ENCODE results near the gene ZBTB6. TPM values are rescaled to one million over a fixed set of nuclear protein-coding genes. Genes with fewer than 3 reads are reported as not detected.

The ZBTB6 gene
- total RNA-seq, 4 donors from 2014 or later = 4.0 to 11.3 (median 7.1) TPM

DNA sequence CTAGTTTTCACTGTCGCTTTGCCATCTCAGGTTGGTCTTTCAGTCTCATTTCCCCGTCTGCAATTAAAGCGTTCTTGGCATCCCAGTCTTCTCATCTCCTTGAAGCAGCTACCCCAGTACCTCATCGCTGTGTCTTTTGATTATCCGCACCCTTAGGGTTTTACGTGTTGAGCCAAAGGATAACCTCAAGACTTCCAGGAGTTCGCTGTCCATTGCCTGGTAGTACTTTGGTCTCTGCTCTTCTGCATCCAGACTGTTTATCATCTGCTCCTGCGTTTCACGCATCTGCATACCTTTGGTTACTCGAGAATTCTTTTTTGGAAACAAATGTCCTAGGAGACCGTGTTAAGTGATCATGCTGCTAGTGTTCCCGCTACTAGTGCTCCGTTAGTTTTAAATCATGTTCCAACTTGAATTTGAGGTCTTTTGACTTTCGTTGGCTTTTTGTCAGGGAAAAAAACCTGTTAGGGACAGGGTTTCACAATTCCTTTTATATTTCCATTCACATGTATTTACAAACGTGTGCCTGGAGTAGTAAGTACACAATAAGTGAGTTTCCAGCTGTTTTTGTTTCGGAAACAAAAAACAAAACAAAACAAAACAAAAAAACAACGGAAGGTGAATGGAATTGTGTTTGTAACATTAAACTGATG lies 28.6 kb upstream of the ZBTB6 start:
- H3K4me3 ChIP-seq = peak overlapping the region; percentile 68 to 95 (median 82)
- peaks cover 12 to 64% (median 33%) of the 10 kb centered on the region in 3 donors for H3K4me1 ChIP-seq
- no peaks in the 10 kb centered on the region for H3K9me3 ChIP-seq
- H3K36me3 ChIP-seq = peaks cover 0 to 22% (median 3%) of the 10 kb centered on the region in 3 donors
- 3 to 8% methylated on average over 17 of the region's 17 CpGs for WGBS, 2 donors
- H3K27me3 ChIP-seq = no peaks in the 10 kb centered on the region
- no peak for TF ChIP-seq POLR2A (IDR thresholded peaks at IDR 0.05)
- TF ChIP-seq, protein P1, sequence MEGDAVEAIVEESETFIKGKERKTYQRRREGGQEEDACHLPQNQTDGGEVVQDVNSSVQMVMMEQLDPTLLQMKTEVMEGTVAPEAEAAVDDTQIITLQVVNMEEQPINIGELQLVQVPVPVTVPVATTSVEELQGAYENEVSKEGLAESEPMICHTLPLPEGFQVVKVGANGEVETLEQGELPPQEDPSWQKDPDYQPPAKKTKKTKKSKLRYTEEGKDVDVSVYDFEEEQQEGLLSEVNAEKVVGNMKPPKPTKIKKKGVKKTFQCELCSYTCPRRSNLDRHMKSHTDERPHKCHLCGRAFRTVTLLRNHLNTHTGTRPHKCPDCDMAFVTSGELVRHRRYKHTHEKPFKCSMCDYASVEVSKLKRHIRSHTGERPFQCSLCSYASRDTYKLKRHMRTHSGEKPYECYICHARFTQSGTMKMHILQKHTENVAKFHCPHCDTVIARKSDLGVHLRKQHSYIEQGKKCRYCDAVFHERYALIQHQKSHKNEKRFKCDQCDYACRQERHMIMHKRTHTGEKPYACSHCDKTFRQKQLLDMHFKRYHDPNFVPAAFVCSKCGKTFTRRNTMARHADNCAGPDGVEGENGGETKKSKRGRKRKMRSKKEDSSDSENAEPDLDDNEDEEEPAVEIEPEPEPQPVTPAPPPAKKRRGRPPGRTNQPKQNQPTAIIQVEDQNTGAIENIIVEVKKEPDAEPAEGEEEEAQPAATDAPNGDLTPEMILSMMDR (IDR thresholded peaks at IDR 0.05) = no peak
- H3K27ac ChIP-seq = peak overlapping the region; percentile 93 to 99 (median 97)
- no peak for DNase-seq
- intact Hi-C loops (cut with DNase I) = no loop called here

GRCh38 chr9:122940749-122941581 lies 27.8 kb upstream of the ZBTB6 start, which contains the start of gene RABGAP1:
RABGAP1 (plus strand) TSS chr9:122941020; CDS start chr9:122957060, 16,040 bp downstream.
- Histone ChIP-seq H3K4me1 (peaks cover 12 to 56% (median 33%) of the 10 kb centered on the region in 3 donors), H3K9me3 (no peaks in the 10 kb centered on the region)
- 0 to 2% methylated on average over 10 to 19 of the region's 54 CpGs for WGBS, 2 donors

DNA sequence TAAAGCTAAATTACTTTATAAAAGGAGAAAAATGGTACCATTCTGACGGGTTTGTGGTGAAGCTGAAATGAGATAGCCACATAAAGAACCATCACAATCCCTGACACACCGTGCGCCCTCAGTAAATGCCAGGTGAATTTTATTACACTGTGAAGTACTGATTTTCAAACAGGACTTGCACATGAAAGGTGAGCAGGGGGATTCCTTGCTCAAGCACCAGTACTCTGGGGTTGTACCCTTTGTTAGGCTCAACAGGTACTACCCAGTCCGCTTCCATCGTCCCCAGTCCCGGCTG lies 27.3 kb upstream of the ZBTB6 start:
- no peaks in the 10 kb centered on the region for H3K9me3 ChIP-seq
- peak overlapping the region in 3 of 4 donors; percentile 80 to 95 (median 84) for H3K4me3 ChIP-seq
- H3K36me3 ChIP-seq = peaks cover 0 to 29% (median 3%) of the 10 kb centered on the region in 3 donors
- peaks cover 12 to 52% (median 30%) of the 10 kb centered on the region in 3 donors for H3K4me1 ChIP-seq
- intact Hi-C loops (cut with DNase I) = no loop called here
- WGBS, 2 donors = 32 to 63% methylated on average over 3 to 6 of the region's 6 CpGs
- H3K27me3 ChIP-seq = no peaks in the 10 kb centered on the region
- DNase-seq = no peak
- TF ChIP-seq POLR2A (IDR thresholded peaks at IDR 0.05) = no peak
- TF ChIP-seq, protein P1 (IDR thresholded peaks at IDR 0.05) = no peak
- H3K27ac ChIP-seq = peak overlapping the region; percentile 93 to 99 (median 97)

More at GRCh38 chr9:122940749-122941581, 27.8 kb upstream of the ZBTB6 start, which contains the start of gene RABGAP1:
- Histone ChIP-seq H3K27ac (peak within 1 kb of the TSS; percentile 93 to 99 (median 97)), H3K27me3 (no peaks in the 10 kb centered on the region), H3K4me3 (peak within 1 kb of the TSS; percentile 68 to 95 (median 82)), H3K36me3 (peaks cover 0 to 29% (median 3%) of the 10 kb centered on the region in 3 donors)
- peak in 2 of 4 donors; percentile 82 to 89 for TF ChIP-seq POLR2A (IDR thresholded peaks at IDR 0.05)
- TF ChIP-seq, protein P1 (IDR thresholded peaks at IDR 0.05) = no peak
- peak; percentile 95 for DNase-seq
- intact Hi-C loops (cut with DNase I) = no loop called here

DNA sequence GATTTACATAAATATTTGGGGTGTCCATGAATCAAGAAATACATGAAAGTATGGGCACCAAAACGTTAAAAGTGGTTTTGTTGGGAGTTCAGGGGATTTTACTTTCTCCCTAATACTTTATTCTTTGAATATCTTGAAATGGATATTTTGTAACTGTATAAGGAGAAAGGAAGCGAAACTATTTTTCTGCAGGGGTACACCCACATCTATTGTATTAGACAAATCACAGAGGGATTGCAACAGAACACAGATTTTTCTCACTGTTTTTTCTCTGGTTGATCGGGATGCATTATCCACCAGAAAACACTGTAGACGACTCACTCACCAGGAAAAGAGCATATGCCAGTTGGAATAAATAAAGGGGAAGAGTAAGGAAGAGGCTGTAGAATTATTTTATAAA lies 26.5 kb upstream of the ZBTB6 start:
- no peak for TF ChIP-seq POLR2A (IDR thresholded peaks at IDR 0.05)
- TF ChIP-seq, protein P1 (IDR thresholded peaks at IDR 0.05) = no peak
- H3K4me1 ChIP-seq = peaks cover 12 to 47% (median 26%) of the 10 kb centered on the region in 3 donors
- H3K4me3 ChIP-seq = no peak overlapping the region
- intact Hi-C loops (cut with DNase I) = no loop called here
- peak overlapping the region in 1 of 4 donors; percentile 98 for H3K27ac ChIP-seq
- H3K36me3 ChIP-seq = peaks cover 0 to 28% (median 3%) of the 10 kb centered on the region in 3 donors
- 74 to 77% methylated on average over 4 of the region's 4 CpGs for WGBS, 2 donors
- no peaks in the 10 kb centered on the region for H3K9me3 ChIP-seq
- H3K27me3 ChIP-seq = no peaks in the 10 kb centered on the region
- no peak for DNase-seq

- H3K27me3 ChIP-seq = no peaks in the 10 kb centered on the region
- intact Hi-C loops (cut with DNase I) = no loop called here
- H3K27ac ChIP-seq = no peak overlapping the region
- H3K4me1 ChIP-seq = peaks cover 13 to 38% (median 24%) of the 10 kb centered on the region in 3 donors
- H3K4me3 ChIP-seq = no peak overlapping the region
- peaks cover 0 to 23% (median 3%) of the 10 kb centered on the region in 3 donors for H3K36me3 ChIP-seq
- no peak for DNase-seq
- WGBS, 2 donors = 39 to 40% methylated on average over 1 of the region's 1 CpG
- TF ChIP-seq, protein P1 (IDR thresholded peaks at IDR 0.05) = no peak
- TF ChIP-seq POLR2A (IDR thresholded peaks at IDR 0.05) = no peak
- H3K9me3 ChIP-seq = no peaks in the 10 kb centered on the region
Observed at GRCh38 chr9:122936883-122937282, 23.8 kb upstream of the ZBTB6 start.

Measured in esophagus squamous epithelium (tissue), 5 donors.